GM12865 (cell line): ENCODE measurements around the gene WDFY3.

Source experiments
- DNase-seq: peaks from one replicate; pipeline ENCODE4 v3.0.0; 2010; ENCODE audit warnings: low read depth
- H3K4me3 ChIP-seq: 2 replicates; pipeline ENCODE4 v1.5.1; 2011; ENCODE audit warnings: mild to moderate bottlenecking, low read depth, low read length, control low read depth
- TF ChIP-seq, protein P1 (sequence below): IDR thresholded peaks from 2 replicates; pipeline ENCODE4 v1.5.1; 2011; ENCODE audit warnings: low read length, control low read depth, low read depth, inconsistent platforms; ENCODE audit not compliant: insufficient read depth; ENCODE audit errors: missing control alignments

WDFY3 gene

GRCh38 chr4:84778041-84778440, 188.4 kb downstream of the WDFY3 start:
- no peak overlapping the region for H3K4me3 ChIP-seq
- TF ChIP-seq, protein P1, sequence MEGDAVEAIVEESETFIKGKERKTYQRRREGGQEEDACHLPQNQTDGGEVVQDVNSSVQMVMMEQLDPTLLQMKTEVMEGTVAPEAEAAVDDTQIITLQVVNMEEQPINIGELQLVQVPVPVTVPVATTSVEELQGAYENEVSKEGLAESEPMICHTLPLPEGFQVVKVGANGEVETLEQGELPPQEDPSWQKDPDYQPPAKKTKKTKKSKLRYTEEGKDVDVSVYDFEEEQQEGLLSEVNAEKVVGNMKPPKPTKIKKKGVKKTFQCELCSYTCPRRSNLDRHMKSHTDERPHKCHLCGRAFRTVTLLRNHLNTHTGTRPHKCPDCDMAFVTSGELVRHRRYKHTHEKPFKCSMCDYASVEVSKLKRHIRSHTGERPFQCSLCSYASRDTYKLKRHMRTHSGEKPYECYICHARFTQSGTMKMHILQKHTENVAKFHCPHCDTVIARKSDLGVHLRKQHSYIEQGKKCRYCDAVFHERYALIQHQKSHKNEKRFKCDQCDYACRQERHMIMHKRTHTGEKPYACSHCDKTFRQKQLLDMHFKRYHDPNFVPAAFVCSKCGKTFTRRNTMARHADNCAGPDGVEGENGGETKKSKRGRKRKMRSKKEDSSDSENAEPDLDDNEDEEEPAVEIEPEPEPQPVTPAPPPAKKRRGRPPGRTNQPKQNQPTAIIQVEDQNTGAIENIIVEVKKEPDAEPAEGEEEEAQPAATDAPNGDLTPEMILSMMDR, result no peak
- DNase-seq, result no peak

- DNase-seq, result peak; percentile 42
- TF ChIP-seq, protein P1, result no peak
- no peak overlapping the region; the same call in 1 of the 2 replicates for H3K4me3 ChIP-seq
These were observed 199.3 kb downstream of the WDFY3 start for GRCh38 chr4:84767168-84767567.

DNA sequence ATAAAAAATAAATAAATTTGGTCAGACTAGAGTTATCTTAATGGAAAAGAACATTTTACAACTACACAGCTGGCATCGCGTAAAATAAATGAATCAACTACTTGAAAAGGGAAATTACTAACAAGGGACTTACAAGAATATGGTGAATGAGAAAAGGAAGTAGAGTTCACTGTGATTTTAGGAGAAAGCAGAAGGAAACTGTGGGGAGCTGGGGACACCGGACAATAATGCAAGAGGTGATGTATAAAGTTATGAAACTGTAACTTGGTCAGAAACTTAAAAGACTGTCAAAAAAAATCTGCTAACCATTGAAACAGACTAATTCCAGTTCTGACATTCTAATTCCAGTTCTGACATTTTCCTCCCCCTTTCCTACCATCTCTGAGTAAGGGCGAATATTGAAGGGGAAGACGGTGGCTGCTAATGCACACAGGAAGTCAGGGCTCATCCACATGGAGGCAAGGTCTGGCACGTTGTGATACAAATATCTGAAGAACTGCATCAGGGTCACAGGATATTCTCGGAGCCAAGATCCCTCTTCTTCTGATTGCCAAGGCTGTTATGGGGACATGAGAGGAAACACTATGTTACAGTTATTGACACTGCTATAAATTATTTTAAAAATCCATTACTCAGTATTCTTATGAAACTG, 213.0 kb downstream of the WDFY3 start:
- TF ChIP-seq, protein P1, result no peak
- peak; percentile 13 for DNase-seq
- no peak overlapping the region for H3K4me3 ChIP-seq

GRCh38 chr4:84751707-84752106, 214.8 kb downstream of the WDFY3 start:
- H3K4me3 ChIP-seq, result no peak overlapping the region
- TF ChIP-seq, protein P1, result no peak
- no peak for DNase-seq

DNA sequence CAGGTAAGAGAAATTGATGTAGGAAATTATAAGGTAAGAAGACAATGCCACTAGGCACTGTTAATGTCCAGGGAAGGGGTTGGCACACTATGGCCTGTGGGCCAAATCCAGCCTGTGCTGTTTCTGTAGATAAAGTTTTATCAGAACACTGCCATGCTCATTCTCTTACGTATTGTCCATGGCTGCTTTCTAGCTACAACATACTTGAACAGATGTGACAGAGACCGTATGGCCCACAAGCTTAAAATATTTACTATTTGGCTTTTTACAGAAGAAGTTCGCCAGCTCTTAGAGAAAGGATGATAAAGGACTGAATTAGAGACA, 215.6 kb downstream of the WDFY3 start:
- no peak overlapping the region for H3K4me3 ChIP-seq
- TF ChIP-seq, protein P1, result no peak

DNA sequence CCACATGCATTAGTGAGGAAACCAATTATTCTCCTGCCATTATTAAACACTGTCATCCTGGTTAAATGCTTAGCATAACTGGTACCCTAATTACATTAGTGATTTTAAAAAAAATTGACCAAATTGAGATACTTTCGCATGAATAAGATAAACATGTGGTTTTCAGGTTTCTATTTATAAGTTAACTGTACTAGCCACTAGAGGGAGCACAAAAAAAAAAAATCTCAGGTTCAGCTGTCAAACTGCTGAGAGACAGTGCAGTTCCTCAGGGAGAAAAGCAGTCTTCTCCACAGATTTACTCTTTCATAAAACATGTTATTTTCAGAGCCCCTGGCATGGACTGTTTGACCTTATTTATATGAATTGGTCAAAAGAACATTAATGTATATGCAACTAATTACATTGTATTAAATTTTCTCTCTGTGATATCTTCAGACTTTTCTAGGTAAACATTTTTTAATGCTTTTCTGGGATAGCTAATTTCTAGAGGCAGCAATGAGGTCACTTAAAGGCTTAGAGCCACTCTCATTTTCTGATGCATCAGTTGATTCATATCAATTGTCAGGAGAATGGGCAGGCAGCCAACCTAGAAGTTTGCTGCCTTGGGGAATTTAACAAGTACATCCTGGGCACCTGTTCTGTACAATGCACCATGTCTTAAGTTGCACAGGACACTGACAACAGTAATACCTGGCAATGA, 216.1 kb downstream of the WDFY3 start:
- TF ChIP-seq, protein P1, result peak; percentile 52
- DNase-seq, result peak; percentile 52
- no peak overlapping the region for H3K4me3 ChIP-seq

More for the DNA sequence above, 215.6 kb downstream of the WDFY3 start:
- no peak for DNase-seq
